SK-N-SH treated with all-trans-retinoic acid at 6 μM for 48 hours (cell line): Measurements from ENCODE around the gene NRN1L.

Experiments
- ATAC-seq: fragments of 200-7000 bp; cut with Tn5 transposase; 3 replicates; pipeline ENCODE4 v1.9.1; 2020; ENCODE audit warnings: mild to moderate bottlenecking, moderate library complexity
- ARNTL ChIP-seq: fragments of 450-650 bp; formaldehyde crosslinking; IDR thresholded peaks from 2 replicates; pipeline ENCODE4 v1.5.0; 2020; ENCODE audit warnings: low read depth, mild to moderate bottlenecking, moderate library complexity, borderline replicate concordance
- BACH2 ChIP-seq: fragments of 250-450 bp; sonication (Bioruptor Pico); IDR thresholded peaks from 2 replicates; pipeline ENCODE4 v1.9.0; 2021; ENCODE audit warnings: mild to moderate bottlenecking, borderline replicate concordance
- CREB5 ChIP-seq: fragments of 250-450 bp; sonication (Bioruptor Pico); IDR thresholded peaks from 2 replicates; pipeline ENCODE4 v1.5.1; 2020; ENCODE audit warnings: low read depth, mild to moderate bottlenecking, moderate library complexity
- CSDC2 ChIP-seq: fragments of 250-450 bp; sonication (Bioruptor Pico); IDR thresholded peaks from 2 replicates; pipeline ENCODE4 v1.5.0; 2020; ENCODE audit warnings: mild to moderate bottlenecking, moderate library complexity
- CSRNP3 ChIP-seq: fragments of 250-450 bp; sonication (Bioruptor Pico); IDR thresholded peaks from 2 replicates; pipeline ENCODE4 v1.5.1; 2021; ENCODE audit warnings: mild to moderate bottlenecking, moderate library complexity
- ESRRG ChIP-seq: fragments of 250-450 bp; sonication (Bioruptor Pico); IDR thresholded peaks from 2 replicates; pipeline ENCODE4 v1.6.1; 2021; ENCODE audit warnings: mild to moderate bottlenecking
- GLIS3 ChIP-seq: fragments of 250-450 bp; sonication (Bioruptor Pico); IDR thresholded peaks from 2 replicates; pipeline ENCODE4 v1.5.0; 2020; ENCODE audit warnings: mild to moderate bottlenecking, moderate library complexity
- ISL1 ChIP-seq: fragments of 250-450 bp; sonication (Bioruptor Pico); IDR thresholded peaks from 2 replicates; pipeline ENCODE4 v2.1.2; 2022; ENCODE audit warnings: mild to moderate bottlenecking, moderate library complexity
- OSR1 ChIP-seq: fragments of 250-450 bp; sonication (Bioruptor Pico); IDR thresholded peaks from 2 replicates; pipeline ENCODE4 v1.8.0; 2022; ENCODE audit warnings: moderate library complexity, mild to moderate bottlenecking, inconsistent platforms
- PATZ1 ChIP-seq: fragments of 250-450 bp; sonication (Bioruptor Pico); IDR thresholded peaks from 2 replicates; pipeline ENCODE4 v1.8.0; 2020; ENCODE audit warnings: mild to moderate bottlenecking, moderate library complexity, borderline replicate concordance
- POU6F1 ChIP-seq: fragments of 250-450 bp; sonication (Bioruptor Pico); IDR thresholded peaks from 2 replicates; pipeline ENCODE4 v1.8.0; 2021; ENCODE audit warnings: low read depth, mild to moderate bottlenecking, moderate library complexity, borderline replicate concordance
- PPARA ChIP-seq: fragments of 250-450 bp; sonication (Bioruptor Pico); IDR thresholded peaks from 2 replicates; pipeline ENCODE4 v1.5.0; 2020; ENCODE audit warnings: mild to moderate bottlenecking, borderline replicate concordance
- RARB ChIP-seq: fragments of 250-450 bp; sonication (Bioruptor Pico); IDR thresholded peaks from 2 replicates; pipeline ENCODE4 v1.8.0; 2021; ENCODE audit warnings: mild to moderate bottlenecking, moderate library complexity
- SNAI2 ChIP-seq: fragments of 250-450 bp; sonication (Bioruptor Pico); IDR thresholded peaks from 2 replicates; pipeline ENCODE4 v1.5.0; 2020; ENCODE audit warnings: mild to moderate bottlenecking, moderate library complexity
- TCF4 ChIP-seq: fragments of 250-450 bp; sonication (Bioruptor Pico); IDR thresholded peaks from 2 replicates; pipeline ENCODE4 v1.8.0; 2021; ENCODE audit warnings: mild to moderate bottlenecking, moderate library complexity, borderline replicate concordance
- TOX ChIP-seq: fragments of 250-450 bp; sonication (Bioruptor Pico); IDR thresholded peaks from 2 replicates; pipeline ENCODE4 v1.8.0; 2021; ENCODE audit warnings: mild to moderate bottlenecking, moderate library complexity, borderline replicate concordance
- ZC3H10 ChIP-seq: fragments of 250-450 bp; sonication (Bioruptor Pico); IDR thresholded peaks from 2 replicates; pipeline ENCODE4 v1.5.1; 2021; ENCODE audit warnings: mild to moderate bottlenecking, moderate library complexity
- ZFP3 ChIP-seq: fragments of 250-450 bp; sonication (Bioruptor Pico); IDR thresholded peaks from 2 replicates; pipeline ENCODE4 v1.5.0; 2020; ENCODE audit warnings: mild to moderate bottlenecking, moderate library complexity
- ZFP30 ChIP-seq: fragments of 450-650 bp; formaldehyde crosslinking; IDR thresholded peaks from 2 replicates; pipeline ENCODE4 v1.5.0; 2022; ENCODE audit warnings: mild to moderate bottlenecking, moderate library complexity
- ZNF565 ChIP-seq: fragments of 450-650 bp; formaldehyde crosslinking; conservative IDR thresholded peaks from 2 replicates; pipeline ENCODE4 v1.5.0; 2020; ENCODE audit warnings: low read depth, mild to moderate bottlenecking, moderate library complexity
- ZNF70 ChIP-seq: fragments of 450-650 bp; formaldehyde crosslinking; IDR thresholded peaks from 2 replicates; pipeline ENCODE4 v1.5.0; 2020; ENCODE audit warnings: mild to moderate bottlenecking, moderate library complexity
- ZNF8 ChIP-seq: fragments of 450-650 bp; formaldehyde crosslinking; IDR thresholded peaks from 2 replicates; pipeline ENCODE4 v1.5.0; 2020; ENCODE audit warnings: mild to moderate bottlenecking, moderate library complexity

NRN1L gene

GRCh38 chr16:67930678-67931211 is 46.1 kb downstream of the NRN1L start:
- ATAC-seq = no peak

GRCh38 chr16:67931712-67932461 is 47.2 kb downstream of the NRN1L start, which contains the start of gene CTRL:
CTRL (minus strand) TSS chr16:67931862; CDS start chr16:67931852, 10 bp downstream.
- TF ChIP-seq ZC3H10 = no peak
- TF ChIP-seq TCF4 (CRISPR knock-in tag) = no peak
- TF ChIP-seq GLIS3 = no peak
- no peak for ATAC-seq

More at GRCh38 chr16:67930678-67931211, 46.1 kb downstream of the NRN1L start:
- TF ChIP-seq CSRNP3 (no peak), POU6F1 (CRISPR knock-in tag) (no peak), BACH2 (CRISPR knock-in tag) (no peak)

- ATAC-seq = no peak
- no peak for TF ChIP-seq CSDC2 (CRISPR knock-in tag)
- no peak for TF ChIP-seq SNAI2
- TF ChIP-seq ZC3H10 = no peak
- TF ChIP-seq RARB = no peak
- TF ChIP-seq ESRRG (CRISPR knock-in tag) = no peak
- no peak for TF ChIP-seq ISL1 (CRISPR knock-in tag)
- no peak for TF ChIP-seq CSRNP3
- no peak for TF ChIP-seq PATZ1
- no peak for TF ChIP-seq TOX (CRISPR knock-in tag)
- TF ChIP-seq ZNF565 = no peak
- TF ChIP-seq ZNF8 (CRISPR knock-in tag) = no peak
- no peak for TF ChIP-seq PPARA (CRISPR knock-in tag)
- TF ChIP-seq GLIS3 = no peak
- TF ChIP-seq OSR1 (CRISPR knock-in tag) = no peak
- TF ChIP-seq ZFP3 (CRISPR knock-in tag) = no peak
- no peak for TF ChIP-seq BACH2 (CRISPR knock-in tag)
- TF ChIP-seq ZFP30 (CRISPR knock-in tag) = no peak
- TF ChIP-seq, all 23 proteins: peak for 0
Measured at GRCh38 chr16:67932462-67932840, 47.8 kb downstream of the NRN1L start.

- no peak for TF ChIP-seq PATZ1
- no peak for TF ChIP-seq CSRNP3
- no peak for TF ChIP-seq SNAI2
- TF ChIP-seq ARNTL (CRISPR knock-in tag) = no peak
- TF ChIP-seq GLIS3 = no peak
- no peak for TF ChIP-seq BACH2 (CRISPR knock-in tag)
- TF ChIP-seq ZFP30 (CRISPR knock-in tag) = no peak
- TF ChIP-seq TCF4 (CRISPR knock-in tag) = no peak
- TF ChIP-seq OSR1 (CRISPR knock-in tag) = no peak
- TF ChIP-seq ZFP3 (CRISPR knock-in tag) = no peak
- TF ChIP-seq ZNF565 = no peak
- no peak for TF ChIP-seq PPARA (CRISPR knock-in tag)
- no peak for TF ChIP-seq CREB5 (CRISPR knock-in tag)
- no peak for TF ChIP-seq ISL1 (CRISPR knock-in tag)
- no peak for TF ChIP-seq ZNF70 (CRISPR knock-in tag)
- TF ChIP-seq, all 23 proteins: peak for 0
- ATAC-seq = no peak
Measured at GRCh38 chr16:67933805-67934204, 49.1 kb downstream of the NRN1L start.
